GM21381 (cell line): Measurements from ENCODE around the gene ELOA.

ENCODE experiments used
- ATAC-seq: cut with Tn5 transposase; IDR thresholded peaks from one replicate; pipeline ENCODE4 v1.9.1; 2021; ENCODE audit warnings: mild to moderate bottlenecking, moderate library complexity; ENCODE audit not compliant: unreplicated experiment

The ELOA gene

GRCh38 chr1:23736437-23737134 lies 6.7 kb upstream of the ELOA start:
- no peak for ATAC-seq

DNA sequence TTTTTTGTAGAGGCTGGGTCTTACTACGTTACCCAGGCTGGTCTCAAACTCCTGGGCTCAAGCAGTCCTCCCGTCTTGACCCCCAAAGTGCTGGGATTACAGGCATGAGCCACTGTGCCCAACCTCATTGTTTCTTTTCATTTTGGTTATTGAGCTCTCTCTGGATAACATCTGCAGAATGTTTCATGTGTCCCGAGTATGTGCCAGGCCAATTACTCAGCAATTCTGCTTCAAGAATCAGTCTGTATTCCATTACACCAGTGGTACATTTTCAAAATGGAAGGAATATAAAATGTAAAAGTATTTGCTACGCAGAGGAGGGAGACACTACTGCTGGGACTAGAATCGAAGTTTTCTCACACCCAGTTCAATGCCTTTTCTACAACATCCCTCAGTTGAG lies 1.7 kb upstream of the ELOA start:
- ATAC-seq = no peak

DNA sequence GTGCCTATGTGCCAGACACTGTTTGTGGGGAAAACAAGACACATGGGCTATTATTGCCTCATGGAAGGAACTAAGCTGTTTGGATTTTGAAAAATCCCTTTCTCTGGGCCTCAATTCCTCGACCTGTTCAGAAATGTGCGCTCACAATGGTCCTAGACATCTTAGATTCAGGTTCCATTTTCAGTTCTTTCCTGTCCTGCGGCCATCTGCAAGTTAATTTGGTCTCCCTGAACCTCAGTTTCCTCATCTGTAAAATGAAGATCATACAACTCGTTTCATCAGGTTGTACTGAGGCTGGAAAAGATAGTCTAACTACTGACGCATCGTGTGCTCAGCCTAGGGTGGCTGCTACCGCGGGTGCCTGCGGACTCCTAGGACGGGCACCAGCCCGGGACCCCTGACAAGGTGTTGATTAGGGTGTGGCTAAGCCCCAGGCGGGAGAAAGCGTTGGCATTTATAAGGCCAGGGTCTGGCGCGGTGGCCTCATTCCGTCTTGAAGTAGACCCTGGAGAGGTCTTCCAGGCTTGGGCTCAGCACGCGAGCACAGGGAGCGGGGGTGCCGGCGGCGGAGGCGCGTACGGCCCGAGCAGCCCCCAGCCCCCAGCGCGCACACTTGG lies 493 bp upstream of the ELOA start:
- ATAC-seq = peak; percentile 13

DNA sequence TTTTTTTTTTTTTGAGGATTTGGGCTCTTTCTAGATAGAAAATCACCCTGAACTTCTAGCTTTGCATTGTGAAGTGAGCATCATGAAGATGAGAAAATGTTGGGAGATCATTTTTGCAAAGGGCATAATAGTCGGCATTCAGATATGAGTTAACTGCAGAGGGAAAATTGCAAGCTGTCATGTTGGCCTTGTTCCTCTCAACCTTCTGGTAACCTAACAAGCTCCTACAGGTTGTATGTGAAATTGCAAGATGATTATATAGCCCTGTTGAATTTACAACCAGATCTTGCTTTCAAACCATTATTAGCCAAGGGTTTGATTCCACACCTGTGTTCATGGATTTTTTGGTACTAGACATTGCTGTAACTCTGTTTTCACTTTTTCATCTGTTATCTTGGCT lies 2.2 kb downstream of the ELOA start:
- ATAC-seq = no peak

- ATAC-seq = no peak
Measured at GRCh38 chr1:23748016-23748415, 4.7 kb downstream of the ELOA start.

DNA sequence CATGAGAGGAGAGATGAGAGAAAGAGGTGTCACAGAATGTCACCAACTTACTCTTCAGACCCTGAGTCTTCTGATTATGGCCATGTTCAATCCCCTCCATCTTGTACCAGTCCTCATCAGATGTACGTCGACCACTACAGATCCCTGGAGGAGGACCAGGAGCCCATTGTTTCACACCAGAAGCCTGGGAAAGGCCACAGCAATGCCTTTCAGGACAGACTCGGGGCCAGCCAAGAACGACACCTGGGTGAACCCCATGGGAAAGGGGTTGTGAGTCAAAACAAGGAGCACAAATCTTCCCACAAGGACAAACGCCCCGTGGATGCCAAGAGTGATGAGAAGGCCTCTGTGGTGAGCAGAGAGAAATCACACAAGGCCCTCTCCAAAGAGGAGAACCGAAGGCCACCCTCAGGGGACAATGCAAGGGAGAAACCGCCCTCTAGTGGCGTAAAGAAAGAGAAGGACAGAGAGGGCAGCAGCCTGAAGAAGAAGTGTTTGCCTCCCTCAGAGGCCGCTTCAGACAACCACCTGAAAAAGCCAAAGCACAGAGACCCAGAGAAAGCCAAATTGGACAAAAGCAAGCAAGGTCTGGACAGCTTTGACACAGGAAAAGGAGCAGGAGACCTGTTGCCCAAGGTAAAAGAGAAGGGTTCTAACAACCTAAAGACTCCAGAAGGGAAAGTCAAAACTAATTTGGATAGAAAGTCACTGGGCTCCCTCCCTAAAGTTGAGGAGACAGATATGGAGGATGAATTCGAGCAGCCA lies 8.0 kb downstream of the ELOA start:
- ATAC-seq = no peak

DNA sequence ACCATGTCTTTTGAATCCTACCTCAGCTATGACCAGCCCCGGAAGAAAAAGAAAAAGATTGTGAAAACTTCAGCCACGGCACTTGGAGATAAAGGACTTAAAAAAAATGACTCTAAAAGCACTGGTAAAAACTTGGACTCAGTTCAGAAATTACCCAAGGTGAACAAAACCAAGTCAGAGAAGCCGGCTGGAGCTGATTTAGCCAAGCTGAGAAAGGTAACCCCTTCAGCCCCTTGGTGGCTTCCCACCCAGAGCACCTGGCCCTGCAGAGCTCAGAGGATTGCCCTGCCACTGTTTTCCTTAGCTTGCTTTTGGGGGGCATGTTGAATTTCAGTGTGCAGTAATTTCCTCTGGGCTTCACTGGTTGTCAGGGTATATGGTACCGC lies 8.5 kb downstream of the ELOA start:
- no peak for ATAC-seq

DNA sequence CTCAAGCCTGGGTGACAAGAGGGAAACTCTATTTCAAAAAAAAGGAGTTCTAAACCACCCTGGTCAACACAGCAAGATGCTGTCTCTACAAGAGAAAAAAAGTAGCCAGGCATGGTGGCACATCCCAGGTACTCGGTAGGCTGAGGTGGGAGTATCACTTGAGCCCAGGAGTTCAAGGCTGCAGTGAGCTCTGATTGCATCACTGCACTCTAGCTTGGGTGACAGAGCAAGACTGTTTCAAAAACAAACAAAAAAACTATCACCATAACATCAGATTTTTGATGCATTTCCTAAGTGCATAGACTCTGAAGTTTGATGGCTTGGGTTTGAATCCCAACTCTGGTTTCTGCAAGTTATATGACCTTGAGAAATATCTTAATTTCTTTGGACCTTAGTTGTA lies 9.6 kb downstream of the ELOA start:
- ATAC-seq = no peak

- ATAC-seq = no peak
Measured at GRCh38 chr1:23756676-23757075, 13.4 kb downstream of the ELOA start.

DNA sequence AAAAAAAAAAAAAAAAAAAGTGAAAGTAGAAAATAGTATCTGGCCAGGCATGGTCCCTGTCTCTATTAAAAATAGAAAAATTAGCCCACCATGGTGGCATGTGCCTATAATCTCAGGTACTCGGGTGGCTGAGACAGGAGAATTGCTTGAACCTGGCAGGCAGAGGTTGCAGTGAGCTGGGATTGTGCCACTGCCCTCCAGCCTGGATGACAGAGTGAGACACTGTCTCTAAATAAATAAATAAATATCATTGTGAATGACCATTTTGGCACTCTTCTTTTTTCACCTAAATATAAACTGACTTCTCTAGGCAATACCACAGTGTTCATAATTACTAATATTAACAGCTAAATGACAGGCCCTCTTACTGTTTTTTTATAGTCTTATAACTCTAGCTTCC lies 14.5 kb downstream of the ELOA start:
- ATAC-seq = no peak

GRCh38 chr1:23759277-23759676 lies 16.0 kb downstream of the ELOA start:
- no peak for ATAC-seq

DNA sequence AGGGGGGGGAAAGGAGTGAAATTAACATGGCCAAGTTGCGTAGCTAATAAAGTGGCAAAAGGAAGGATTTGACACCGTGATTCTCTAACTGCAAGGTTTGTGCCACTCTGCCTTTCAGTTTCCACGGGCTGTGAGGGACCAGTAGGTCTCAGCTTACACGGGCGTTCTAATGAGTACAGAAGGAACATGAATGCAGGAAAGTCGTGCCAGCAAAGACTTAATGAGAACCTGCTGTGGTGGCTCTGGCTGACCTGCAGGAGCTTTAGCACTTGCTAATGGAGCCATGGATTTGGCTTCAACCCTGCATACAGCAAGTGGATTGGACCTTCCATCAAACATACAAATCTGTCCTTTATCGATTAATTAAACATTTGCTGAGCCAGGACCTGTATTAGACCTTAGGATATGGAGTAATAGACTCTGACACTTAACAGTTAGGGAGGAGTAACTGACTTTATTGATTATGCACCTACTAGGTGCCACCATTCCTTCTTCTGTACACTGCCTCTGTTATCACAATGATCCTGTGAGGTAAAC lies 19.8 kb downstream of the ELOA start:
- ATAC-seq = no peak

GRCh38 chr1:23768733-23769132 lies 25.5 kb downstream of the ELOA start:
- ATAC-seq = no peak

- ATAC-seq = no peak
Measured at GRCh38 chr1:23772049-23772853, 29.0 kb downstream of the ELOA start.

- ATAC-seq = no peak
Measured at GRCh38 chr1:23772854-23773242, 29.6 kb downstream of the ELOA start.

GRCh38 chr1:23774174-23774880 lies 31.1 kb downstream of the ELOA start:
- no peak for ATAC-seq

- ATAC-seq = no peak
Measured at GRCh38 chr1:23776217-23776616, 32.9 kb downstream of the ELOA start.

GRCh38 chr1:23777979-23778814 lies 34.9 kb downstream of the ELOA start, which contains the start of gene PITHD1:
PITHD1 (plus strand) TSS chr1:23778418; CDS start chr1:23778516, 98 bp downstream.
- ATAC-seq = peak; percentile 83

DNA sequence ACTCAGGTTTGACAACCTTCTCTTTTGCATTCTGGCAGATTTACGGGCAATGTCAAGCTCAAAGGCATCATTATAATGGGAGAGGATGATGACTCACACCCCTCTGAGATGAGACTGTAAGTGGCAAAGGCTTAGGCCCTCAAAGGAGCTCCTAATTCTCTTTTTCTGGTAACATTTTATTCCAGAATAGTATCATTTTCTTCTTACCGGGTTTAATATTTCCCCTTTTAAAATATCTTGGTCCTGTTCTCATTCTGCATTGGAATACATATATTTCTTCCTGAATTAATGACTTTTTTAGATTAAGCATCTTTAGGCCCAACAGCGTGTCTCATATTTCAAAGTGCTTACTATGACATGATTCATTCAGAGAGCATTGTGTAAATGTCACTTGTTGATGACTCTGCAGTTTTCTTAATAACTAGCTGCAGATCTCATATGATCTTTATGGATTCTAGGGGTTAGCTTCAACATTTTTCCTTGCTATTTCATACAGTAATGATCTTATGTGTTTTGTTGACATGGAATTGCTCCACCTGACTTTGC lies 36.6 kb downstream of the ELOA start:
- no peak for ATAC-seq
